Measurements from ENCODE around the gene ZDHHC9. TPM values are rescaled to one million over a fixed set of nuclear protein-coding genes. Genes with fewer than 3 reads are reported as not detected.

Gene ZDHHC9
- total and polyA plus RNA-seq, 2 of the 4 experiments (the other 2 are of a cell fraction), result 17.7 to 28.4 TPM

DNA sequence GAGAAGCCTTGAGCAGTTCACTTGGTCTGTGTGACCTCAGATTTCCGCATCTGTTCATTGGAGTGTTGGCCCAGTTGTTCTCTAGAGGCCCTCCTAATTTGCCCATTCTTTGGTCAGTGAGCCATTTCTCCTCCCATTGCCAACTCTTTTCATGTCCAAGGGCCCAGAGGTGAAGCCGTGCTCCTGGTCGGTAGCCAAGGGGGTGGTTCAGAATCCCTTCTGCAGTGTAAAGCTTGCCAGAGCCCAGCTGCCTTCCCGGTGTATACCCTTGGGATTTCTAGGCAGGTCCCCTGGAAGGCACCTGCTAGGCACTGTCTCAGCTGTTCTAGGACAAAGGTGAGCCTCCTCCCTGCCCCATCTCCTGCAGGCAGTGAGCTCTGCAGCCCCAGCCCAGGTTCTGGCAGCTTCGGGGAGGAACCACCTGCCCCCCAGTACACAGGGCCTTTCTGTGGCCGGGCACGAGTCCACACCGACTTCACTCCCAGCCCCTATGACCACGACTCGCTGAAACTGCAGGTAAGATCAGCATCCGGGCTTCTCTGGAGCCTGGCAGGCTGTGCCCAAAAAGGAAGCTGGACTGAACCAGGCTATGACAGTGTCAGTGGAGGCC lies 51.6 kb downstream of the ZDHHC9 start:
- BruUV-seq (replicated peaks), result no TSS peak

More for the DNA sequence above, 51.6 kb downstream of the ZDHHC9 start:
- no peak overlapping the region for H4K91ac ChIP-seq (ENCODE audit: insufficient read depth, low read depth, low read length)
- H2BK15ac ChIP-seq (ENCODE audit: low read depth, low read length), result no peak overlapping the region
- H3K4me1 ChIP-seq (ENCODE audit: control insufficient read depth, insufficient read depth, low read length), result no peaks in the 10 kb centered on the region
- no peak overlapping the region for H3K27ac ChIP-seq (ENCODE audit: insufficient read depth, low read length)
- no peaks in the 10 kb centered on the region for H4K20me1 ChIP-seq (ENCODE audit: insufficient read depth, low read length)
- ChIA-PET POLR2A (ENCODE audit: unreplicated experiment) (no interaction called here), CTCF (no interaction called here)
- H3K79me1 ChIP-seq (ENCODE audit: low read depth in 1 of 2, low read length in 2 of 2), result no peaks in the 10 kb centered on the region
- no peak overlapping the region for H2AK5ac ChIP-seq (ENCODE audit: low read depth, low read length)
- intact Hi-C loops (cut with micrococcal nuclease), result no loop called here
- H2BK5ac ChIP-seq (ENCODE audit: low read depth, low read length, poor library complexity, severe bottlenecking), result no peak overlapping the region
- H3K9me3 ChIP-seq (ENCODE audit: control insufficient read depth, insufficient read depth, low read length), result no peaks in the 10 kb centered on the region
- 73% methylated on average over 4 of the region's 11 CpGs; no CpG with 5 or more reads in 1 of the 2 experiments for WGBS, 2 experiments (ENCODE audit: extremely low coverage in 2 of 2, insufficient read length in 1 of 2)
- no peak overlapping the region for H3K4me2 ChIP-seq (ENCODE audit: low read depth, low read length)
- H4K5ac ChIP-seq (ENCODE audit: low read depth, low read length), result no peak overlapping the region
- H3K56ac ChIP-seq (ENCODE audit: extremely low read depth, insufficient read depth, low read length), result no peak overlapping the region
- in situ Hi-C loops (cut with MboI; ENCODE audit: low sequenced_read_pairs), result no loop called here
- peaks cover 1% of the 10 kb centered on the region; the same call in 1 of the 2 replicates for H3K27me3 ChIP-seq (ENCODE audit: control insufficient read depth, insufficient read depth, low read length)
- DNase-seq, result no peak
- no peak overlapping the region for H3K9ac ChIP-seq (ENCODE audit: low read depth, low read length)
- no peak overlapping the region for H2BK20ac ChIP-seq (ENCODE audit: low read depth, low read length)
- H4K8ac ChIP-seq (ENCODE audit: low read depth in 2 of 2, low read length in 2 of 2), result no peak overlapping the region
- no peak overlapping the region for H2AK9ac ChIP-seq (replicated peaks; ENCODE audit: low read depth, low read length, poor library complexity)
- no peak overlapping the region for H3K14ac ChIP-seq (replicated peaks; ENCODE audit: low read depth, low read length)
- no peak overlapping the region for H3K23ac ChIP-seq (ENCODE audit: low read depth, low read length)
- no peaks in the 10 kb centered on the region for H3K9me1 ChIP-seq (ENCODE audit: insufficient read depth, low read length)
- H2AFZ ChIP-seq (replicated peaks; ENCODE audit: low read length, poor library complexity), result no peak overlapping the region
- H2BK120ac ChIP-seq (ENCODE audit: low read depth, low read length), result no peak overlapping the region
- ATAC-seq (ENCODE audit: low read depth), result no peak
- H3K4ac ChIP-seq (ENCODE audit: low read depth, low read length), result no peak overlapping the region
- dilution Hi-C loops (cut with HindIII; ENCODE audit: low sequenced_read_pairs, unreplicated experiment), result no loop called here
- TF ChIP-seq, protein P1, sequence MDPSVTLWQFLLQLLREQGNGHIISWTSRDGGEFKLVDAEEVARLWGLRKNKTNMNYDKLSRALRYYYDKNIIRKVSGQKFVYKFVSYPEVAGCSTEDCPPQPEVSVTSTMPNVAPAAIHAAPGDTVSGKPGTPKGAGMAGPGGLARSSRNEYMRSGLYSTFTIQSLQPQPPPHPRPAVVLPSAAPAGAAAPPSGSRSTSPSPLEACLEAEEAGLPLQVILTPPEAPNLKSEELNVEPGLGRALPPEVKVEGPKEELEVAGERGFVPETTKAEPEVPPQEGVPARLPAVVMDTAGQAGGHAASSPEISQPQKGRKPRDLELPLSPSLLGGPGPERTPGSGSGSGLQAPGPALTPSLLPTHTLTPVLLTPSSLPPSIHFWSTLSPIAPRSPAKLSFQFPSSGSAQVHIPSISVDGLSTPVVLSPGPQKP (IDR thresholded peaks at IDR 0.05; ENCODE audit: borderline replicate concordance, low read depth, low read length), result no peak
- no peak for TF ChIP-seq BHLHE40 (IDR thresholded peaks at IDR 0.05; ENCODE audit: low read depth, low read length)
- H3K18ac ChIP-seq (ENCODE audit: low read depth, low read length), result no peak overlapping the region
- H3K4me3 ChIP-seq (ENCODE audit: insufficient read depth, low read depth, low read length), result no peak overlapping the region
- no peaks in the 10 kb centered on the region for H3K36me3 ChIP-seq (ENCODE audit: control insufficient read depth, insufficient read depth, low read length)

All from IMR-90 (cell line).